ENCODE results near the gene PECR.
"Not testable (repeated sequence)": the region's sequence is repeated elsewhere in the genome, so short reads cannot be mapped to it uniquely, and the experiment has no call there.

Gene PECR

DNA sequence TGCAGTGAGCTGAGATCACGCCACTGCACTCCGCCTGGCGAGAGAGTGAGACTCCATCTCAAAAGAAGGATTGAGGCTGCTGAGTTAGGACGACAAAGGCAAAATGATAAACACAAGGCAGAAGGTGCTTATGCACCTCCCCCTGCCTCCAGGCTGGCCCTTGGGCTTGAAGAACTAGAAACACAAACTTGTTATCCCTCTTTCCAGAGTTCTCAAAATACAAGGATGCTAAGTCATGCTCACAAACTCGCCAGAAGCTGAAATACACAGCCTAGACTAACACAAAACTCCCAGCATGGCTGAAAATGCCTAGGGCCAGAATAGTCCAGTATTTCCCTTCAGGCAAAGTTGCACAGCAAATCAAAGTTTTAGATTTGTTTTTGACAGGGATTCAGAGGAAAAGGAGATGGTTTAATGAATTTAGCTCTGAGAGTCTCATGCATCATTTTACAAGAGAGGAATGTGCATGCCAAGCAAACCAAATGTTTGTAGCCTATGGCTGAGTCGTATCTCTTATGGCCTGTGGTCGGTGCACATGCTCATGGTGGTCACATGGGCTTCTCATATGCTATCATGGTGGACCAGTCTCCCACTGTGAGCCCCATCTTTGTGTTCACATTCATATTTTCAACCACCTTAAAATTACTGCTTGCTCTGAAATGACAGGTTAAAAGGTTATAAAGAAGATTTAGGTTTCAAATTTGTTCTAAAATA, 52.0 kb downstream of the PECR start:
- no peak for DNase-seq (ENCODE audit: low read depth in 2 of 2)

- DNase-seq (ENCODE audit: low read depth in 2 of 2) = no peak
These were observed 56.8 kb downstream of the PECR start for GRCh38 chr2:216024779-216025336.

GRCh38 chr2:216023055-216023648, 58.5 kb downstream of the PECR start:
- DNase-seq (ENCODE audit: low read depth in 2 of 2) = peak in 1 of 2 donors; percentile 17

GRCh38 chr2:216021768-216022565, 59.6 kb downstream of the PECR start:
- DNase-seq (ENCODE audit: low read depth in 2 of 2) = no peak

DNA sequence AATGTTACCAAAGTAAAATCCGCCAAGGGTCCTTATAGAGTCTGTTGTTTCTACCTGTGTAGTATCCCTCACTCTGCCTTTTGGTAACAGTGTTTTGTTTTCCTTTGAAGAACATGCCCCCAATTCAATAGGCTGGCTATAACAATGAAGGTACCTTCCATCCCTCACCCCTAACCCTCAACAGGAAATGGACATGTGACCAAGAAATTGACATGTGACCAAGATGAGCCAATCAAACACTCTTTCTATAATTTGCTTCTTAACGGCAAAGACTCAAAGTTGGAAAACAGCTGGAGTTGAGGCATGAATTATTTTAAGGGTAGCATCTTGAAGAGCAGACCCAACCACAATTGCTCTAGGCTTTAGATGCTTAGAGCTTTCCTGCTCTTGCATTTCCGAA, 62.9 kb downstream of the PECR start:
- DNase-seq (ENCODE audit: low read depth in 2 of 2) = no peak

- peak in 1 of 2 donors; percentile 19 for DNase-seq (ENCODE audit: low read depth in 2 of 2)
These were observed 64.2 kb downstream of the PECR start for GRCh38 chr2:216017365-216017764.

- no peak for DNase-seq (ENCODE audit: low read depth in 2 of 2)
These were observed 65.0 kb downstream of the PECR start for GRCh38 chr2:216016581-216016980.

DNA sequence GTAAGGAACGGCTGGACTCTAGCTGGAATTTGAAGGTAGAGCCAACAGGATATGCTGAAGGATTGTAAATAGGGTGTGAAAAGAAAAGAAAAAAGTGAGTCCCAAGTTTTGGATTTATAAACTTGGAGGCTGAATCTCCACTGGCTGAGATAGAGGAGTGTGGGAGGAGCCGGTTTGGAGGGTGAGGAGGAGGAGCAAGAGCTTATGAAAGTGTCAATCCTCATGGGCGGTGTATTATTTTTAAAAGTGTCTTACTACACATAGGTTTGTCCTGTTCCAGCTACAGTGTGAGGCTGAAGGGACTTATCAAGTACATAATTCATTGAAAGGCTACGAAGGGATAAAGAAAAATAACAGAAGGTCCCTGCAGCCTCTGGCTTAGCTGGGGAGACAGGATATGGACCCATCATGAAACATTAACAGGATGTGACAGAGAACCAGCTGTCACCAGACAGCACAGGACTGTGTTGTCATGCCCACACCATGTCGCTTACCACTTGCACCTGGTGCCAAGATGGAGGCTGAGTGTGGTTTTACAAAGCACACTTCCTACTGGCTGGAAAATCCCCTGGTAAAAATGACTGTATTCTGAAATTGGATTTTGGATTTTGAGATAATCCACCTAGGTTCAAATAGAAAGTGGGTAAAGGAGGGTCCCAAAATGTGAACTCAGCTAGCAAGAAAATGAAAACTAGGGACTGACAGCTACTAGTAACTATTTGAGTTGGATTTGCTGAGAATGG, 65.7 kb downstream of the PECR start:
- DNase-seq (ENCODE audit: low read depth in 2 of 2) = peak in 1 of 2 donors; percentile 31

GRCh38 chr2:216014986-216015385, 66.6 kb downstream of the PECR start:
- no peak for DNase-seq (ENCODE audit: low read depth in 2 of 2)

DNA sequence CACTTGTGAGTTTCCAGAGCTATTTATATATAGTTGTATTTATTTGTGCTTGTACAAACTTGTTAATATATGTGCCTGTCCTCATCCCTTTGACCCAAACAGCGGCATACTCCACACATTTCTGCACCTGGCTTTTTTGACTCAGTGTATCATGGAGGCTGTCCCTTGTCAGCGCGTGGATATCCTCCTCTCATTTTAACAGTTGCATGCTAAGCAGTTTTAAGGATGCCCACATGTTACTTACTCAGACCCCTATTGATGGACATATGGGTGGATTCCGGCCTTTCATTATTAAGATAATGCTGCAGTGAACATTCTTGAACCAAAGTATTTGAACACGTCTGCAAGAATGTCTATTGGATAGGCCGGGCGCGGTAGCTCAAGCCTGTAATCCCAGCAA, 67.6 kb downstream of the PECR start:
- DNase-seq (ENCODE audit: low read depth in 2 of 2) = no peak

GRCh38 chr2:216013080-216013909, 68.3 kb downstream of the PECR start, which contains the start of gene MREG:
TSS of gene MREG (minus strand) at chr2:216013551. CDS start at chr2:216013327, 224 bp downstream.
- DNase-seq (ENCODE audit: low read depth in 2 of 2) = peak; percentile 77 to 85

DNA sequence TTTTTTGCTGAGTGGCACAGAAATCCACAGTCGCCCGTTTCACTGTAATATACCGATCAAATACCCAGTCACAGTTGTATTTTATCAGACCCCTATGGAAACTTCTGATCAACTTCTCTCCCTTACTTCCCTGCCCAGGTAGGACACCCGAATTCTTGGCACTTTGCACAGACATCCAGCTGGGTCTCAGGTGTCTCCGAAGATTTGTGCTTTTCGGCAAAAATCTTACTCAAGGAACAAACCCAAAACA, 68.9 kb downstream of the PECR start:
- DNase-seq (ENCODE audit: low read depth in 2 of 2) = no peak

DNA sequence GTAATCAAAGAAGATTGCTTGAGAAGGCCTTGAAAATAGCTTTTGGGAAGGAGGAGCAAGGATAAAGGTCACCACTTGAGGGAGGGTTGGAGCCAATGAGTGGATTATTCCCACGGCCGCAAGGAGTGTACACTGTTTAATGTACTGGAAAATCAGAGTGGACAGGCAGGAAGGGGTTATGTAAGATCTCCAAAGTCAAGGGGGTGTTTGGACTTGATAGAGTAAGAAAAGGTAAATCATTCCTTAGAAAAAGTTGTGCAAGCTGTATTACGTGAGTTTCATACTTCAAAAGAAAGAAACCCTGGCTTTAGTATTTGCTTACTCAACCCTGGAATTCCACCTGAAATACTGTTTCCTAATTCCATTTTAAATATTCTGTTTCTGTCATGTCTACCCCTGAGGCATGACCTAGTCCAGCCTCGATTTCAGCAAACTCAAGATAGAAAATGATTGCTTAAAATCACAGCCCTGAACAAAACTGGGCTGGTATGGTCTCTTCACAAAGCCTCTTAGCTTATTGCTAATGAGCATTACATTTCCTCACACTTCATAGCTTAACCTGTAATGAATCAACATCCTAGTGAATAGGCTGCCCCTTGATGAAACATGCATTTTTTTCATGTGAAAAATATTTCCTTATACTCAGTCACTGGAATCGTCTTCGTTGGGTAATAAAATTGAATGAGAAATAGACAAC, 69.3 kb downstream of the PECR start:
- DNase-seq (ENCODE audit: low read depth in 2 of 2) = no peak

- not testable (repeated sequence) for DNase-seq (ENCODE audit: low read depth in 2 of 2)
These were observed 72.4 kb downstream of the PECR start for GRCh38 chr2:216009215-216009614.

DNA sequence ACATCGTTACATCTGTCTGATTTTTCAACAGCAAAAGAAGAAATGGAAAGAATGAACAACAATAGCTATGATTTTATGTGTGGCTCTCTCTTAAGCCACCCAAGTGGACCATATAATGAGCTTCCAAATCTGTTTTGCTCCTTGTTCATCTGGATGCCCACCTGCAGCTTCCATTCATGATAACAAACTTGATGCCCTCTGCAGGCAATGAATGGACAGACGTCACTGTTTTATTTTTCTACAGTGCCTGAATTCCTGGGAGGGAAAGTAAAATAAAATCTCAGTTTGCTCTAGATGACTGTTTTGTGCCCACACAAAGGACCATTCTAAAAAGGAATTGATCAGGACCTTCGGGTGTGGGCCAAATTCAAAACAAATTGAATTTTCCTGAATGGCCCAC, 73.2 kb downstream of the PECR start:
- DNase-seq (ENCODE audit: low read depth in 2 of 2) = no peak

GRCh38 chr2:216006164-216006663, 75.4 kb downstream of the PECR start:
- DNase-seq (ENCODE audit: low read depth in 2 of 2) = peak; percentile 16 to 40

GRCh38 chr2:216004697-216005283, 76.8 kb downstream of the PECR start:
- DNase-seq (ENCODE audit: low read depth in 2 of 2) = no peak

DNA sequence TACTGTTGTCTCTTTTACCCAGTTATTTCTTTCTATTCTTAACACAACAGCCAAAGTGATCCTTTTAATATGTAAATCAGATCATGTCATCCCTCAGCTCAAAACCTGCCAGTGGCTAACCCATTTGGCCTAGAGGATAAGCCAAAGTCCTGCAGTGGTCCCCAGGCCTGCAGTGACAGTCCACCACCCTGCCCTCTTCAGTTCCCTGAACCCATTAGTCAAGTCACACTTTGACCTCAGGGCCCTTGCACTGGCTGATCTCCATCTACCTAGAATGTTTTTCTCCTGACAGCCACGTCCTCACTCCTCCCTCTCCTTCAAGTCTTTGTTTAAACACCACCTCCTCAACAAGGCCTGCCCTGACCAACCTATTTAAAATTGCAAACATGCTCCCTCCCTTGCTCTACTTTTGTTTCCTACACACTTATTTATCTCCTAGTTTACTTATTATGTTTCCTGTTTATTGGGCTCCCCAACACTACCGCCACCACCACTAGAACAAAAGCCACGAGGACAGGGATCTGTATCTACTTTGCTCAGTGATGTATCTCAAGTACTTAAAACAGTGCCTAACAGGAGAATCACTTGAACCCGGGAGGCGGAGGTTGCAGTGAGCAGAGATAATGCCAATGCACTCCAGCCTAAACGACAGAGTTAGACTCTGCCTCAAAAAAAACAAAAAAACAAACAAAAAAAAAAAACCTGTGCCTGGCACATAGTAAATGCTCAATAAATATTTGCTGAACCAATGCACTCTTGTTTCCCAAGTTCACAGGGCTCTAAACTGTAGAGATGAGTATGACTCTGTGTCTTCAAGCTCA, 77.5 kb downstream of the PECR start:
- no peak for DNase-seq (ENCODE audit: low read depth in 2 of 2)

GRCh38 chr2:216002693-216003092, 78.9 kb downstream of the PECR start:
- DNase-seq (ENCODE audit: low read depth in 2 of 2) = no peak

Measured in stimulated activated CD8-positive, alpha-beta memory T cell treated with anti-CD3 and anti-CD28 coated beads, Interleukin-2, amount 100 ng/mL, for 48 hours (primary cell).